HG03432 (cell line): ENCODE data around the gene SCTR.

Experiments
- ATAC-seq: cut with Tn5 transposase; IDR thresholded peaks from one replicate; pipeline ENCODE4 v1.9.1; 2021; ENCODE audit warnings: mild to moderate bottlenecking, moderate library complexity; ENCODE audit not compliant: unreplicated experiment

Gene SCTR

GRCh38 chr2:119523952-119524694 lies at the start of gene SCTR:
Gene SCTR (minus strand): TSS chr2:119524483. CDS start chr2:119524226, 257 bp downstream.
- ATAC-seq: no peak

DNA sequence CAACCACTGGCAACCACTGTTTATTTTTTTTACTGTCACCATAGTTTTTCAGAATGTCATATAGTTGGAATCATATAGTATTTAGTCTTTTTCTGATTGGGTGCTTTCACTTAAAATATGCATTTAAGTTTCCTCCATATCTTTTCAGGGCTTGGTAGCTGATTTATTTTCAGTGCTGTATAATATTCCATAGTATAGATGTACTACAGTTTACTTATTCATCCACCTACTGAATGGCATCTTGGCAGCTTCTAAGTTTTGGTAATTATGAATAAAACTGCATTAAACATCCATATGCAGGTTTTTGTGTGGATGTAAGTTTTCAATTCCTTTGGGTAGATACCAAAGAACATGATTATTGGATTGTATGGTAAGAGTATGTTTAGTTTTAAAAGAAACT lies 43.0 kb upstream of the SCTR start:
- no peak for ATAC-seq

DNA sequence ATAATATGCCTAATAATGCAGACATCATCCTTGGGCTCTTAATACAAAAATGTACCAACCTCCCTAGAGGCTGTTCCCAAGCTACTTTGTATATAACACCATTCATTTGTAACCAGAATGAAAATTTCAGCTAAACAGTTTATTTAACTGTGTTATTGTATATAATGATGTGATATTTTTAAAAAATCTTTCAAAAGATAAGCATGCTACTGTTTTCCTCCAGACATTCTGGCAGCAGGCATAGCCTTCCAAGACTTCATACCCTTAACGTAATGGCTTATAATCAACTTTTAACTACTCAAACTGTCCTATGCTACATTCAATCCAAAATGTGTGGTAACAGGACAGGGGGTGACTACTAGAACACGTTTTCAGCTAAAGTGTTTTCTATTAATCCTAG lies 41.2 kb upstream of the SCTR start:
- no peak for ATAC-seq

DNA sequence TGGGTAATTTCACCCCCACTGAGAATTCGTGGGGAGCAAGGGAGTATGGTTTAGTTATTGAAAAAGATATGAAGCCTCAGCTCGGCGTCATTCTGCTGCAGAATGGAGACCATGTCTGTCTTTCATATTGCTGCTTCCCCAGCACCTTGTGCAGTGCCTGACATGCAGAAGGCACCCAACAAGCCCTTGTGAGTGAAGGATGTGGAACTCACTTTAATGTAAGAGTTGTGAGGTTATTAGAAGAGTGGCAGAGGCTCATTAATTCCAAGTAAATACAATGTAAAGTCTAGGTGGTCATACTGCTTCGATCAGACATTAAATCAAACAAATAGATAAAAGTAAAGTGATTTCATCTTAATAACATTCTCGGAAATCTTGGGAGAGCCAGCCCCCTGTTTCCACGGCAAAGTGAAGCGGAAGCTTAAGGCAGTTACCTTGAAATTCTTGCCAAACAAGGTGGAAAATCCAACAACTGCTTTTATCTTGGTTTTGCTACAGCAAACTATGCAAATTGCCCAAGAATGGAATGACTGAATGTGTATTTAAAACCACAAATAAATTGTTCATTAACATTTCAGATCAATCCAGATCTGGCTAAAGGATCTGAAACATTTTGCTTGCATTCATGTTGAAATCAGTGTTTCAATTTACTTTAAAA lies 29.5 kb upstream of the SCTR start:
- ATAC-seq: no peak

- ATAC-seq: no peak
These were observed 28.6 kb upstream of the SCTR start for GRCh38 chr2:119552902-119553301.

- no peak for ATAC-seq
These were observed 26.6 kb upstream of the SCTR start for GRCh38 chr2:119550856-119551255.

- ATAC-seq: no peak
These were observed 26.1 kb upstream of the SCTR start for GRCh38 chr2:119550346-119550745.

DNA sequence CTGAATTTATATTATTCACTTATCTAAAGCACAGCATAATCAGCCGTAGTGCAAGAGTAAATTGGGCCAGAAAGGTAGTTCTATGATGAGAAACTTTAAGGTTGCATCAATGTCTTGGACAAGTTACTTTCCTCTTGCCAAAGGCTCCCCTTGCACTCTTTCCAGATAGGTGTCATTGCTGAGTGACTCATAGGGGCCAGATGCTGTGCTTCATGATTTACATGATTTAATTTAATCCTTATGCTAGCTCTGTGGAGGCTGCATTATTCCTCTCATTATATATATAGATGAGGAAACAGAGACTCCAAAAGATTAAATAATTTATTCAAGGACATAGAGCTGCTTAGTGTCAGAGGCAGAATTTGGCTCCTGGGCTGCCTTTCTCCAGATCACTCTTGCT lies 25.0 kb upstream of the SCTR start:
- no peak for ATAC-seq

GRCh38 chr2:119548516-119549120 lies 24.3 kb upstream of the SCTR start:
- no peak for ATAC-seq

DNA sequence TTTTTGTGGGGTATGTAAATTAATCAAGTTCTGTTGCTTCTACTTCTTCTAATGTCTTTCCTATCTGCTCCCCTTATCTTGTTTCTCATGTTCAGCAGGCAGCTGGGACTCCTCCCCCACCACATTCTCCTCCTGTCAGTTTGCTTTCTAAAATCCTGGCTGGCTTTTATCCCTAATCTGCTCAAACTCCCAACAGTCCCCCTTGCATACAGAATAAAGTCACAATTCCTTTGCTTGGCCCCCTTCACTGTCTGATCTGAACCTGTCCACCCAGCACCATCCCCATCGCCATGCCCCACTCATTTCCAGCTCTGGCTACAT lies 22.1 kb upstream of the SCTR start:
- ATAC-seq: no peak

GRCh38 chr2:119545754-119546446 lies 21.6 kb upstream of the SCTR start:
- ATAC-seq: no peak

- no peak for ATAC-seq
These were observed 20.7 kb upstream of the SCTR start for GRCh38 chr2:119544939-119545475.

DNA sequence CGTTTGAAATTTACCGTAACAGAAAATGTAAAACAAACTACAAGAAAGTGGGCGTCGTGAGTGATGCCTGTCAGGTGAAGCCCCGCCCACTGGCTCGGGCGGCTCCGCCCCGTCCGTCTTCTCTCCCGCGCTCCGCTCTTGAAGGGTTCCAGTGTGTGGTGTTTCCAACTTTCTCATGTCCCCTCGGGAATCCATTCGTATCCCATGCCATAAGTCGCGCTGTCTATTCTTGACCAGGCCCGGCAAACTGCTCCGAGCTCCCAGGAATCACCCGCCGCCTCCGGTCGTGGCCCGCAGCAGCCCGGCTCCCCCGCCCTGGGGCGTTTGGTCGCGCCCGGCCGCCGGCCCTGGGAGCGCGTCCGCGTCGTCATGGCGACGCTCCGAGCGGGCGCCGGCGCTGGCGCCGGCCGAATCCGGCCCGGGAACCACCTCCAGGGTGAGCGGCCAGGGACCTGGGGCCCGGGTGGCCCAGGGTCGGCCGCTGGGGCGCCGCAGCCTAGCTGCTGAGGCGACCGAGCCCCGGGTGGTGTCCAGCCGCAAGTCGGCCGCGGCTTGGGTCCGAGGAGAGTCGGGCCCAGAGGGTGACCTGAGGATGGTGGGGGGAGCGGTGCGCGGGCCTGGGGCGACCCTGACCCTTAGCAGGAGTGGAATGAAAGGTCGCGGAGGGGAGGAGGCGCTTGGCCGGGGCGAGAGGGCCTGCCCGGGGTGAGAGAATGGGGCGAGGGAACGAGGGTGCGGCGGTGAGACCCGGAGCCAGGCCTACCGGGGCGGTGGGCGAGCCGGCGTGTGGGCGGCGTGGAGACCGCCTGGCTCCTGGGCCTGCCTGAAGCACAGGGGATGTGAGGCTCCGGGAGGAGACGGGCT lies 20.0 kb upstream of the SCTR start, which contains the start of gene CFAP221:
TSS of gene CFAP221 (plus strand) at position 375 of the 864 bp plus-strand sequence. CDS start 1,683 bp downstream, outside the sequence.
- peak; percentile 91 for ATAC-seq

- no peak for ATAC-seq
These were observed 17.2 kb upstream of the SCTR start for GRCh38 chr2:119541476-119541875.

- ATAC-seq: no peak
These were observed 13.5 kb upstream of the SCTR start for GRCh38 chr2:119537792-119538191.

- no peak for ATAC-seq
These were observed 12.4 kb upstream of the SCTR start for GRCh38 chr2:119536707-119537106.

DNA sequence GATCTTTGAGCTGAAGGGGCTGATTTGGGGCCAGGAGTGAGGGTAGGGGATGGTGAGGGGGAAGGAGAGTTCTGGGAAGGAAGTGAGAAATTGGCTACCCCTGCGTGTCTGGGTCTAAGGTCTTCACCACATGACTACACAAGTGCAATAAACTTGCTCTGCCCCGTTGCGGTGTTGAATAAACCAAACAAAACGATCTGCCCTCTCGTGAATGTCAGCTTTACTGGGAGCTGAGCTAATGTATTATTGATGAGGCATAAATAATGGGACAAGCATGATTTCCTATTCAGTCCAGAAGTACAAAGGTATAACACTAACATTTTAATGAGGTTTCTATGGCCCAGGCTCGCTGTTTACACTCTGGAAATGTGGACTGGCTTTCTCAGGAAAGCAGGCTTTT lies 11.9 kb upstream of the SCTR start:
- no peak for ATAC-seq

- no peak for ATAC-seq
These were observed 9.3 kb upstream of the SCTR start for GRCh38 chr2:119533560-119533959.

DNA sequence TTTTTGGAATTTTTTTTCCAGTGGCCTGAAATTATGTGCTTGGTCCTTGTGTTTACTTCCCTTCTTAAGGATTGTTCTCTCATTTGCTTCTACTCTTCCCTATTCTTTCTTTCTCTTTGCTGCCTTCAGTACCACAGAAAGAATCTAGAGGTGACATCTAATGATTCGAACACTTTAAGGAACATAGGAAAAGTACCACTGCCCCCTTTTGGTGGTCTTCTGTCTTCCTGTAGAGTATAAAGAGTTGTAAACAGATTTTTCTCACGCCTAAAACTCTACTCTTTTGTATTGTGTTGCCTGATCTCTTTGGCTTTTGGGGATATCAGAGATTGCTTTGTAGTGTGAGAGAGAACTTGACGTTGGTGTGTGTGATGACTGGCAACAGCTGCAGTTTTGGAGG lies 7.0 kb upstream of the SCTR start:
- ATAC-seq: no peak

DNA sequence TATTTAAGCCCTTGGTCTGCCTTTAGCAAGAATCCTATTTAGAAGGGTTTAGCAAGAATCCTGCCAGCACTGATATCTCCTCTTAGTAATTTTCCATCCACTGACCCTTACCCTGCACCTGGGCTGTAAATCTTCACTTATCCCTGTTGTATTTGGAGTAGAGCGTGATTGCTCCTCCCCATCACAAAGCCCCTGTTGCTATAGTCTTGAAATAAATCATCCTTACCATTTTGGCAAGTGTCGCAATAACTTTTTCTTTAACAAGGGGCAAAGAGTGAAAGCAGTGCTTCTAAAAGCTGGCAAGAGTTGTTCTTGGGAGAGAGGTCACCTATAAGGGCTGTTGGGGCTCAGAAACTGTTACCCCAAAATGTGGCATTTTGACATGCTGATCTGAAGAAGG lies 3.7 kb upstream of the SCTR start:
- ATAC-seq: no peak
